H1 (cell line): Measurements from ENCODE around the gene ANXA6. TPM values are rescaled to one million over a fixed set of nuclear protein-coding genes. Genes with fewer than 3 reads are reported as not detected.

Experiments used
- CTCF ChIA-PET: fragments of 300-600 bp; sonication (Branson Sonifier 250); formaldehyde crosslinking; loops from one replicate; lab custom pipeline; 2021; ENCODE audit not compliant: partially characterized antibody; lab: Charles Lee
- POLR2A ChIA-PET: fragments of 300-600 bp; sonication (Branson Sonifier 250); formaldehyde crosslinking; loops from one replicate; lab custom pipeline; 2021; ENCODE audit warnings: inconsistent platforms; ENCODE audit not compliant: partially characterized antibody; lab: Charles Lee
- DNase-seq, 2 experiments: peaks; one replicate each; pipeline versions ENCODE4 v3.0.0 to v3.0.0-alpha.2; 2010 to 2022; ENCODE audit warnings: low spot score in 2 of 2, low read depth in 1 of 2, mixed read lengths in 1 of 2
- FAIRE-seq: peaks from 2 replicates; lab custom pipeline; 2011; peaks lifted over from hg19 to GRCh38; lab: Jason Lieb, UNC
- H2AFZ ChIP-seq: 2 replicates; pipeline ENCODE4 v1.8.1; 2012; ENCODE audit warnings: low read length, inconsistent platforms
- H2AK5ac ChIP-seq: 2 replicates; pipeline ENCODE4 v1.6.1; 2013; ENCODE audit warnings: low read depth, low read length
- H2BK120ac ChIP-seq: replicated peaks from 2 replicates; pipeline ENCODE3; 2013; ENCODE audit warnings: low read depth, low read length, inconsistent platforms
- H2BK12ac ChIP-seq: 2 replicates; pipeline ENCODE4 v1.6.1; 2013; ENCODE audit warnings: low read depth, low read length
- H2BK15ac ChIP-seq: 2 replicates; pipeline ENCODE4 v1.6.1; 2013; ENCODE audit warnings: low read length
- H2BK20ac ChIP-seq: 2 replicates; pipeline ENCODE4 v1.6.1; 2013; ENCODE audit warnings: low read length
- H2BK5ac ChIP-seq: 2 replicates; pipeline ENCODE4 v1.6.1; 2013; ENCODE audit warnings: low read depth, low read length
- H3K14ac ChIP-seq: 2 replicates; pipeline ENCODE4 v1.6.1; 2013; ENCODE audit warnings: inconsistent platforms; ENCODE audit not compliant: insufficient read length
- H3K18ac ChIP-seq: 2 replicates; pipeline ENCODE4 v1.6.1; 2013; ENCODE audit warnings: low read length; ENCODE audit errors: extremely low read depth
- H3K23ac ChIP-seq: 2 replicates; pipeline ENCODE4 v1.6.1; 2013; ENCODE audit warnings: inconsistent platforms; ENCODE audit not compliant: insufficient read length
- H3K23me2 ChIP-seq: 2 replicates; pipeline ENCODE4 v1.6.1; 2013; ENCODE audit warnings: low read depth, low read length
- H3K27ac ChIP-seq: 2 replicates; pipeline ENCODE4 v1.6.1; 2011; ENCODE audit warnings: low read depth, low read length, inconsistent platforms
- H3K27me3 ChIP-seq, 4 experiments: replicated peaks in 1 of 4; 1 replicate in 1 of 4; 2 replicates in 3 of 4; pipeline versions ENCODE4 v1.6.1 to v1.8.1; 2011 to 2013; ENCODE audit warnings: low read length in 3 of 4, mild to moderate bottlenecking in 3 of 4, inconsistent platforms in 2 of 4, mixed read lengths in 2 of 4, moderate library complexity in 1 of 4; ENCODE audit not compliant: control insufficient read depth in 3 of 4, insufficient read depth in 3 of 4; ENCODE audit errors: extremely low read depth in 1 of 4
- H3K36me3 ChIP-seq, 4 experiments: 2 replicates each; pipeline versions ENCODE4 v1.6.1 to v1.8.1; 2011 to 2013; ENCODE audit warnings: mild to moderate bottlenecking in 4 of 4, low read length in 3 of 4, moderate library complexity in 2 of 4, control low read depth in 1 of 4, inconsistent platforms in 1 of 4; ENCODE audit not compliant: insufficient read depth in 4 of 4, control insufficient read depth in 2 of 4
- H3K4ac ChIP-seq: replicated peaks from 2 replicates; pipeline ENCODE3; 2013; ENCODE audit warnings: low read length, low read depth, mixed read lengths, inconsistent platforms; ENCODE audit not compliant: insufficient read length
- H3K4me1 ChIP-seq, 4 experiments: replicated peaks in 1 of 4; 1 replicate in 1 of 4; 2 replicates in 3 of 4; pipeline versions ENCODE4 v1.6.1 to v1.8.1; 2011 to 2013; ENCODE audit warnings: low read length in 3 of 4, inconsistent platforms in 2 of 4, mixed read lengths in 1 of 4; ENCODE audit not compliant: insufficient read depth in 4 of 4, control insufficient read depth in 3 of 4
- H3K4me2 ChIP-seq, 2 experiments: 2 replicates each; pipeline versions ENCODE4 v1.6.1 to v1.8.1; 2011 to 2013; ENCODE audit warnings: low read depth in 2 of 2, low read length in 2 of 2, control low read depth in 1 of 2, inconsistent platforms in 1 of 2, mild to moderate bottlenecking in 1 of 2; ENCODE audit not compliant: insufficient read depth in 1 of 2
- H3K4me3 ChIP-seq, 4 experiments: fragments of 200-600, 300-600 bp in 1 of 4; sonication (generic), shearing (Covaris generic), sonication (Bioruptor Twin) in 1 of 4; 2 replicates each; pipeline versions ENCODE4 v1.5.1 to v1.8.1; 2011 to 2016; ENCODE audit warnings: low read length in 4 of 4, low read depth in 3 of 4, control low read depth in 2 of 4, inconsistent platforms in 2 of 4, mild to moderate bottlenecking in 2 of 4, mixed read lengths in 1 of 4, moderate library complexity in 1 of 4; ENCODE audit not compliant: insufficient read depth in 2 of 4; ENCODE audit errors: extremely low read depth in 1 of 4
- H3K56ac ChIP-seq: replicated peaks from 2 replicates; pipeline ENCODE3; 2013; ENCODE audit warnings: low read depth, mild to moderate bottlenecking, mixed read lengths, low read length, inconsistent platforms; ENCODE audit not compliant: insufficient read length
- H3K79me1 ChIP-seq: 2 replicates; pipeline ENCODE4 v1.6.1; 2013; ENCODE audit warnings: low read depth, low read length, control low read depth
- H3K79me2 ChIP-seq, 2 experiments: 2 replicates each; pipeline versions ENCODE4 v1.6.1 to v1.8.1; 2012 to 2013; ENCODE audit warnings: low read length in 2 of 2, mild to moderate bottlenecking in 2 of 2, inconsistent platforms in 1 of 2; ENCODE audit not compliant: insufficient read depth in 2 of 2, control insufficient read depth in 1 of 2
- H3K9ac ChIP-seq, 4 experiments: replicated peaks in 1 of 4; 1 replicate in 1 of 4; 2 replicates in 3 of 4; pipeline versions ENCODE4 v1.6.1 to v1.8.1; 2011 to 2013; ENCODE audit warnings: low read depth in 3 of 4, low read length in 3 of 4, control low read depth in 2 of 4, mild to moderate bottlenecking in 2 of 4, moderate library complexity in 2 of 4, inconsistent platforms in 1 of 4; ENCODE audit errors: extremely low read depth in 1 of 4
- H3K9me3 ChIP-seq, 2 experiments: 2 replicates each; pipeline versions ENCODE4 v1.6.1 to v1.8.1; 2012 to 2013; ENCODE audit warnings: mild to moderate bottlenecking in 2 of 2, moderate library complexity in 2 of 2, control low read depth in 1 of 2, inconsistent platforms in 1 of 2, low read depth in 1 of 2, low read length in 1 of 2, mixed read lengths in 1 of 2; ENCODE audit not compliant: insufficient read depth in 2 of 2
- H4K20me1 ChIP-seq, 2 experiments: replicated peaks in 1 of 2; 2 replicates each; pipeline versions ENCODE3 to v1.8.1; 2011 to 2013; ENCODE audit warnings: inconsistent platforms in 2 of 2, low read length in 2 of 2, mild to moderate bottlenecking in 1 of 2; ENCODE audit not compliant: insufficient read depth in 2 of 2, control insufficient read depth in 1 of 2
- H4K5ac ChIP-seq: 2 replicates; pipeline ENCODE4 v1.6.1; 2013; ENCODE audit warnings: low read length, low read depth, mixed read lengths, inconsistent platforms; ENCODE audit not compliant: insufficient read length
- H4K8ac ChIP-seq: 2 replicates; pipeline ENCODE4 v1.8.0; 2013; ENCODE audit warnings: mild to moderate bottlenecking, moderate library complexity, low read length, inconsistent platforms; ENCODE audit not compliant: insufficient read depth; ENCODE audit errors: extremely low read depth
- H4K91ac ChIP-seq: replicated peaks from 2 replicates; pipeline ENCODE3; 2013; ENCODE audit warnings: low read length, mixed read lengths, inconsistent platforms; ENCODE audit not compliant: insufficient read length
- MAFK ChIP-seq: IDR thresholded peaks from 2 replicates; pipeline ENCODE4 v1.6.1; 2012; ENCODE audit warnings: low read depth, mild to moderate bottlenecking, improper control_type of control experiment, low read length
- WGBS, 2 experiments: shearing (Covaris generic) in 1 of 2; methylation state at CpG; one replicate each; pipeline versions ENCODE4 v1.1.6 to v1.1.7; 2013 to 2015; ENCODE audit warnings: low lambda C conversion rate in 2 of 2, mixed read lengths in 2 of 2, inconsistent platforms in 1 of 2, low coverage in 1 of 2, missing lambda C conversion rate in 1 of 2; ENCODE audit not compliant: insufficient replicate concordance in 2 of 2, insufficient coverage in 1 of 2, insufficient read length in 1 of 2; ENCODE audit errors: extremely low coverage in 1 of 2, missing lambda C conversion rate in 1 of 2; 5-methylcytosine and 5-hydroxymethylcytosine counted together
- polyA plus RNA-seq, 7 experiments: library from polyadenylated mRNA; depleted of rRNA in 3 of 7; stranded (reverse) in 5 of 7; unstranded in 2 of 7; fragments of >200 nt in 5 of 7; fragments of 200-250 nt in 2 of 7; gene quantifications; 1 replicate in 5 of 7; 2 replicates in 1 of 7; 4 replicates in 1 of 7; pipeline versions ENCODE4 v1.2.1 to v1.2.3, GENCODE V29; 2011 to 2013; ENCODE audit warnings: missing spikeins in 2 of 7, mixed read lengths in 2 of 7
- total RNA-seq: library from RNA; stranded (reverse); fragmentation: NEBNext Ultra II Directional; extraction: Animal tissue kit (Norgen Biotek cat#: 25700); gene quantifications from 2 replicates; pipeline ENCODE4 v1.2.1, GENCODE V29; 2021

ANXA6 gene
- total and polyA plus RNA-seq, 2 of the 8 experiments (the other 6 are each of a cell fraction or from before 2014, with no cell fraction given) = 61.3 to 78.6 TPM

- CTCF ChIA-PET = interaction anchor here (0.7 to 29.9 kb wide), 9 partner anchors 9 to 122 kb away, joined by 3 to 777 read pairs (median 4); no protein-coding TSS in a partner anchor
Measured at GRCh38 chr5:151108566-151108965, 49.0 kb downstream of the ANXA6 start.

More at GRCh38 chr5:151108566-151108965, 49.0 kb downstream of the ANXA6 start:
- Histone ChIP-seq H2AK5ac (no peak overlapping the region), H2AFZ (no peak overlapping the region), H3K9me3 (no peaks in the 10 kb centered on the region), H3K56ac (no peak overlapping the region), H2BK15ac (no peak overlapping the region), H3K23ac (no peak overlapping the region), H4K5ac (no peak overlapping the region), H3K4me3 (no peak overlapping the region), H3K27ac (no peak overlapping the region; the same call in 1 of the 2 replicates), H3K18ac (no peak overlapping the region), H2BK5ac (no peak overlapping the region), H2BK20ac (no peak overlapping the region), H3K4me2 (no peak overlapping the region), H3K36me3 (peaks cover 0 to 15% (median 7%) of the 10 kb centered on the region in 4 experiments; a peak in 5 of 8 replicates), H3K79me2 (no peaks in the 10 kb centered on the region), H2BK12ac (no peak overlapping the region), H3K4me1 (no peaks in the 10 kb centered on the region), H4K20me1 (peaks cover 2 to 4% of the 10 kb centered on the region in 2 experiments), H3K27me3 (no peaks in the 10 kb centered on the region; a peak in 1 of 7 replicates), H3K14ac (no peak overlapping the region), H3K9ac (no peak overlapping the region), H2BK120ac (no peak overlapping the region), H4K8ac (no peak overlapping the region), H3K23me2 (peaks cover 2% of the 10 kb centered on the region; the same call in 1 of the 2 replicates), H3K4ac (no peak overlapping the region), H4K91ac (no peak overlapping the region), H3K79me1 (no peaks in the 10 kb centered on the region)
- FAIRE-seq (no peak), DNase-seq (no peak)
- POLR2A ChIA-PET = no interaction called here
- no peak for TF ChIP-seq MAFK
- 91% methylated on average over 8 of the region's 8 CpGs; no CpG with 5 or more reads in 1 of the 2 experiments for WGBS, 2 experiments
